ENCODE measurements around the gene MASP2.
"Not testable (repeated sequence)": the region's sequence is repeated elsewhere in the genome, so short reads cannot be mapped to it uniquely, and the experiment has no call there.

The MASP2 gene

DNA sequence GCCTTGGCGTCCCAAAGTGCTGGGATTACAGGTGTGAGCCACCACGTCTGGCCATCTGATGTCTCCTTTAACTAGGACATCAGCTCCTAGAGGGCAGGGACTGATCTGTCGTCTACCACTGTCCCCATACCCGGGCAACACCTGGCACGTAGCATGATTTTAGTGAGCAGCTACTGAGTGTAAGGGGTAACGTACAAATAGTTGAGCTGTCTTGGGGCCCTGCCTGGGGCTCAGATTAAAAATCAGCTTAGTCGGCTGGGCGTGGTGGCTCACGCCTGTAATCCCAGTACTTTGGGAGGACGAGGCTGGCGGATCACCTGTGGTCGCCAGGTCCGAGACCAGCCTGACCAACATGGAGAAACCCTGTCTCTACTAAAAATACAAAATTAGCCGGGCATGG lies 11.0 kb upstream of the MASP2 start:
- no peak for DNase-seq

DNA sequence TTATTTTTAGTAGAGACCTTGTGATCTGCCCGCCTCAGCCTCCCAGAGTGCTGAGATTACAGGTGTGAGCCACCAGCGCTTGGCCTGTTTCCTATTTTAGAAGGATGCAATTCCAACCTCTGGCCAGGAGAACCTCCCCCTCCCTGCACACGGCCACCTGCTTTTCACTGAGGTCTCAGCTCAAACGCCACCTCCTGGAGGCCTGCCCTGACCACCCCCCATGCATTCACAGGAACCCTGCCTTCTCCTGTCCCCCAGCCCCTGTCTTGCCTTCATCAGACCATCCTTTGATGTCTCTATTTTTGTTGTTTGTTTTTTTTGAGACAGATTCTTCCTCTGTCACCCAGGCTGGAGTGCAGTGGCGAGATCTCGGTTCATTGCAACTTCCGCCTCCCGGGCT lies 10.4 kb upstream of the MASP2 start:
- no peak for DNase-seq

DNA sequence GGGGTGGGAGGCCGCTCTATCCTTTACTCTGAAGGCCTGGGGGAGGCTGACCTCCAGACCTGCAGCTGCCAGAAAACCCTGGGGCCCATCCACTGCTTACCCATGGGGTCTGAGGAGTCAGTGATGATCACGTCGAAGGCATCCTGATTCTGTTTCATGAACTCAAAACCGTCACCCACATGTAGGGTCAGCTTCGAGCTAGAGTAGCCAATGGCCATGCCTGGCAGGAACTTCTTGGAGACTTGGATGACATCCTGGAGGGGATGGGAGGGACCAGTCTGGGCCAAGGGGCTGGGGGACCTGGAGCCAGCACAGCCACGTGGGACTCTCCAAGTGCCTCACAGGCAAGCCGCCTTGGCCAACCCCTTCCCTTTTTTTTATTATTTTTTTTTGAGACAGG lies 9.5 kb upstream of the MASP2 start:
- no peak for DNase-seq

DNA sequence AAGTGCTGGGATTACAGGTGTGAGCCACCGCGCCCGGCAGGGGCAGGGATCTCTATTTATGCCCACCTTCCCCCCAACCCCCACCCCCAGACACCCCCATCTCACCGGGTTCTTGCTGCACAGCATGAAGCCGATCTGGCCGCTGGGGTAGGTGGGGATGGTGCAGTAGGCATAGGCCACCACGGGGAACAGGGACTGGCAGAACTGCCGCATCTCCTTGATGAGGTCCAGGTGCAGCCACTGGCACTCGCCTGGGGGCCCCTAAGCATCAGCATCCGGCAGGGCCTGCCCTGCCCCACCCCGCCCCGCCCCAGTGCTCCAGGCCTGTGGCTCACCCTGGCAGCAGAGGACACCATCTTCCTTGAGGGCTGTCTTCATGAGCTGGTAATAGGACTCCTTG lies 8.6 kb upstream of the MASP2 start:
- no peak for DNase-seq

DNA sequence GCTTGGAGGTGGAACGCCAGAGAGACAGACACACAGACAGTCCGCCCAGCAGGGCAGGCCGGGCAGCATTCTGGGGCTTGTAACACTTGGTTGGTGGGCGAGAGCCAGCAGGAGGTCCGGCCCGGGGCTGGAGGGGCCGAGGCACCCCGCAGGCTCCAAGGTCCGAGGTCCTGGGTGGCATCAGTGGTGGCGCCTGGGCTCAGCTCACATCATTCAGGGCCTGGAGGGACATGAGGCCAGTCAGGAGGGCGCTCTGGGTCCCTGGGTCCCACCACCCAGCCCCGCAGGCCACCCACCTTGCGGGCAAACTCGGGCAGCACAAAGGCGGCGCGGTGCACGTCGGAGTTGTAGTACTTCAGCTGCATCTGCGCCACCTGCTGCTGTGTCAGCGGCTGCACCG lies 7.6 kb upstream of the MASP2 start:
- no peak for DNase-seq

DNA sequence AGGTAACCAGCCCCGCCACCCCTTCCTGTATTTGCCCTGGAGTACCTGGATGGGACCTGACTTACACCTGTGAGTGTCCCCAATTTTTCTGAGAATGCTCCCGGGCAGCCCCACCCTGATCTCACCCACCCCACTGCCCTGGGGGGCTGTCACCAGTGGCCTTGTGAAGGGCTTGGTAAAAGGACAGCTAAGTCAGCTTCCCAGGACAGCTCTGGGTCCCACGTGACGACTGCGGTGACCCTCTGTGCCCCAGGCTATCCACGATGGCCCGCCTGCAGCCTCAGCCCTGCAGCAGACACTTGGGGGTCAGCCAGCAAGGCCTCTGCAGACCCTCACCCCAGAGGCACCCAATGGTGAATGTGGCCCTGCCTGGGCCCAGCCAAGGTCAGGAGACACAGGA lies 7.1 kb upstream of the MASP2 start:
- DNase-seq = no peak

DNA sequence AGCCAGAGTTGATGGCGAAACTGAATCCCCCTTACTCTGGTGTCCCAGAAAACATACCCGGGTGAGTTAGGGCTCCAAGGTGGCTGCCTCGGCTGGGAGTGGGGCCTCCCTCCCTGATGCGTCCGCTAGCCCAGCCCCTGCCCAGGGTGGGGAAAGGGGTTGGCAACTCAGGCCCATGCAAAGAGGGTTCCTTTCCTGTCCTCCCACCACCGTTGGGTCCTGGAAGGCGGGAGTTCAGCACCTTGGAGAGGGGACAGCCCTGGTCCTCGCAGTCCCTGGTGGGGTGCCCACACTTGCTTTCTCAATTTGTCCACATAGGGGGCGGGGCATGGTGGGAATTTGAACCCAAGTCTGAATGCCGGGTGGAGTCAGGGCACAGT lies 6.7 kb upstream of the MASP2 start:
- DNase-seq = no peak

DNA sequence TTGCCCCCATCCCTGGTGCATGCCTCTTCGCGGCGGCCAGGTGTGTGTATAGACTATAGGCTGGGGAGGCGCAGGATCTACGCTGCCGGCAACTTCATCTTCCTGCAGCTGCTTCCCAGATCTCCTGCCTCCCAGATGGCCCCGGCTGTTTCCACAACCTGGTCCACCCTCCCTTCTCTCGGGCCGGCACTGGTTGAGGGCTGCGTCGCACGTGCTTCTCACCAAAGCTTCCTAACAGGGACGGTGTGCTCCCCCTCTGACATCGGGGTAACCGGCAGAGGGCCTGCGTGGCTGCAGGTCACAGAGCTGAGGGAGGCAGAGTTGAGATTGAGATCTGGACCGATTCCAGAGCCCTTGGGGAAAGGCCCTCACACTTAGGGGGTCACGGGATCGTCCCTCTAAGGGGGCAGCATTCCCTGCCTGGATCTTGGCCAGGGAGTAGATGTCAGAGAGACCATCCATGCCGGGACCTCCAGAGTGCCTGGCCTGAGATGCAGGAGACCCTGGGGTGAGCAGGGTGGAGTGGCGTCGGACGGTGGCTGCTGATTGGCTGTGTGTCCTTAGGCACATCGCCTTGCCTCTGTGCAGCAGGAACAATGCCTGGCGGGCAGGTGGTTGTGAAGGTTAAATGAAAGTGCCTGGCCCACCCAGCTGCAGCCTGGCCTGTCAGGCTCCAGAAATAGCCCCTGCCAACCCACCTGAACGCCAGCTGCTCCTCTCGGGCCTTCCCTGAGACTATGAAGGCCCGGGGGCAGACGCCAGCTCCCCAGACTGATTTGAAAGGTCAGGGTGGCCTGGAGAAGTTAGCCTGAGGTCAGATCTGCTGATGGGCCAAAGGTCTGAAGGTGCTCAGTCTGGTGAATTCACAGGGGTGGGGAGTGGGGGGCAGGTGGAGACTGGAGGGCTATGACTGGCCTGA lies 6.1 kb upstream of the MASP2 start:
- peak; percentile 65 for DNase-seq

DNA sequence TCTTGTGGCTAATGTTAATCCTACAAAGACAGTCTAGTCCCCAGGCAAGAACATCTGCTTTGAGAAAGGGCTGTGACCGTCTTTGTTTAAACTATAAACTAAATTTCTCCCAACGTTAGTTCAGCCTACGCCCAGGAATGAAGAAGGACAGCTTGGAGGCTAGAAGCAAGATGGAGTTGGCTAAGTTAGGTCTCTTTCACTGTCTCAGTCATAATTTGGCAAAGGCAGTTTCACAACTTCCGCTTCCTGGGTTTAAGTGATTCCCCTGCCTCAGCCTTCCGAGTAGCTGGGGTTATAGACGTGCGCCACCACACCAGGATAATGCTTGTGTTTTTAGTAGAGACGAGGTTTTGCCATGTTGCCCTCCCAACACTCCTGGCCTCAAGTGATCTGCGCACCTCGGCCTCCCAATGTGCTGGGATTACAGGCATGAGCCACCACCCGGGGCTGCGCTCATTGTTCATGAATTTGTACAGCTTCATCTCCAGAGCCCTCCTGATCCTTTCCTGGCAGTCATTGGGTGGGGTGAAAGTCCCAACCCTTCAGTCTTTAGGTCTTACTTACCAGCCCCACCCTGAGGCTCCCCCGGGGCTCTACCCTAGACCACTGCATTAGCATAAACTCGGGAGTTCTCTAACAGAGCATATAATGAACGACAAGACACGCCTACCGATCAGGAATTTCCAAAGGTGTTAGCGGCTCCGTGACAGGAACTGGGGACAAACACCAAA lies 4.9 kb upstream of the MASP2 start:
- DNase-seq = no peak

DNA sequence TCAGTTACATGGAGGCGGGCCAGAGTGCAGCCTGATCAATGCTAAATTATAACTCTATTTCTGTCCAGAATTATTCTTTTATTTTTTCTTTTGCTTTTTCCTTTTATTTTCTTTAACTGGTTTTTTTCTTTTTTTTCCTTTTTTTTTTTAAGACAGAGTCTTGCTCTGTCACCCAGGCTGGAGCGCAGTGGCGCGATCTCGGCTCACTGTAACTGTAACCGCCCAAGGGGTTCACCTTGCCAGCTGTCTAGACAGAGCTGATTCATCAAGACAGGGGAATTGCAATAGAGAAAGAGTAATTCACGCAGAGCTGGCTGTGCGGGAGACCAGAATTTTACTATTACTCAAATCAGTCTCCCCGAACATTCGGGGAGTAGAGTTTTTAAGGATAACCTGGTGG lies 4.1 kb upstream of the MASP2 start:
- not testable (repeated sequence) for DNase-seq

DNA sequence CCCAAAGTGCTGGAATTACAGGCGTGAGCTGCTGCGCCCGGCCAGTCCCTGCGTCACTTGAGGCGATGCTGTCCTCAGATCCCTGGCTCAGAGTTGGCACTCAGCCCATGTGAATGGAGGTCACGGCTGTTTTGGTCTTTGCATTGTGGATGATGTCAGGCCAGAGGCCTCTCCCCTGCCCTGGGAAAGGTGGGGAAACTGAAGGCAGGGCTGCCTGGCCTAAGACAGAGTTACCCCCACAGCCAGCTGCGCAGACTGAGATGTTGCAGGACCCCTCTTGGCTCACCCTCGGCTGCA lies 821 bp downstream of the MASP2 start:
- DNase-seq = no peak

DNA sequence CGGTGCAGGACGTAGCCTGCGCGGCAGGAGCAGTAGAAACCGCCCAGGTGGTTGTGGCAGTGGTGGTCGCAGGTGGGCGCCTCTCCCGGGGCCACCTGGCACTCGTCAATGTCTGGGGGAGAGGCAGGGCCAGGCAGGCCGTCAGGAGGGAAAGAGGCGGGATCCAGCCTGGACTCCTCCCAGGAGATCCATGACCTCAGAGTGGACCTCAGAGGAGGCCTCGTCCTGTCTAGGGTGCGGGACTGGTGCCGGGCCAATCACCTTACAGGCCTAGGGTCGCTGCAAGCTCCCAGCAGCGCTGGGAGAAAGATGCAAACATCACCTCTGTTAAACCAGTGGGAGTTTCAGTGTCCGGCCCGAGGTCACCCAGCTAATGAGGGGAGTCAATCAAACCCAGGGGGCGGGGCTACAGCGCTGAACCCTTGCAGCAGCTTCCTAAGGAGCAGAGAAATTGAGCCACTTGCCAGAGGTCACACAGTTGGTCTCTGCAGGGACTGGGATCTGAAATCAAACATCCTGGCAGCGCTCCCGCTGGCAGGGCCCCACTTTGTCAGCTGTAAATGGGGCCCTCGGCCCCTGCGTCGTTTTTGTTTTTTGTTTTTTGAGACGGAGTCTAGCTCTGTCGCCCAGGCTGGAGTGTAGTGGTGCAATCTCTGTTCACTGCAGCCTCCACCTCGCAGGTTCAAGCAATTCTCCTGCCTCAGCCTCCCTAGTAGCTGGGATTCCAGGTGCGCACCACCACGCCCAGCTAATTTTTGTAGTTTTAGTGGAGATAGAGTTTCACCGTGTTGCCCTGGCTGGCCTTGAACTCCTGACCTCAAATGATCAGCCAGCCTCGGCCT lies 1.4 kb downstream of the MASP2 start:
- DNase-seq = no peak

DNA sequence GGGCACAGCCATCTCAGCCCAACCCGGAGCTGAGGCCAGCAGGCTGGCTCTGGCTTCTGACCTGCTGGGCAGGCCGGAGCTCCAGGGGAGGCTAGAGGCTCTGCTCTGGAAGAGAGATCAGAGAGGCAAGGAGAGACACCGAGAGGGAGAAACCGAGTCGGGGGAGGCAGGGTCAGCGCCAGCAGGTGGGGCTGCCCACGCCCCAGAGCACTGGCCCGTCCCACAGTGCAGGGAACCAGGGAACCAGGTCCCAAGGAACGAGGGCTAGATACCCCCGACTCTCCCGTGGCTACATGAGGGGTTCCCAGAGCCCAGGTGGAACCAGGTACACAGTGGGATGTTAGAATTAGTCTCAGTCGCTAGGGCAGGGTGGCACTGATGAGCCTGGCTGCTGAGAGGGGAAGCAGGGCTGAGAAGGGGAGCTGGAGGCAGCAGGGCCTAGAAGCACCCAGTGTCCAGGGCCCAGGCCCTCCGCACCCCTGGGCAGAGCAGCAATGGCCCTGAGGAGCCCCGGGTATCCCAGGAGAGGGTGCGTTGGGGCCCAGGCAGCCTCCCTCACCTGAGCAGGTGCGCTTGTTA lies 2.1 kb downstream of the MASP2 start:
- no peak for DNase-seq

DNA sequence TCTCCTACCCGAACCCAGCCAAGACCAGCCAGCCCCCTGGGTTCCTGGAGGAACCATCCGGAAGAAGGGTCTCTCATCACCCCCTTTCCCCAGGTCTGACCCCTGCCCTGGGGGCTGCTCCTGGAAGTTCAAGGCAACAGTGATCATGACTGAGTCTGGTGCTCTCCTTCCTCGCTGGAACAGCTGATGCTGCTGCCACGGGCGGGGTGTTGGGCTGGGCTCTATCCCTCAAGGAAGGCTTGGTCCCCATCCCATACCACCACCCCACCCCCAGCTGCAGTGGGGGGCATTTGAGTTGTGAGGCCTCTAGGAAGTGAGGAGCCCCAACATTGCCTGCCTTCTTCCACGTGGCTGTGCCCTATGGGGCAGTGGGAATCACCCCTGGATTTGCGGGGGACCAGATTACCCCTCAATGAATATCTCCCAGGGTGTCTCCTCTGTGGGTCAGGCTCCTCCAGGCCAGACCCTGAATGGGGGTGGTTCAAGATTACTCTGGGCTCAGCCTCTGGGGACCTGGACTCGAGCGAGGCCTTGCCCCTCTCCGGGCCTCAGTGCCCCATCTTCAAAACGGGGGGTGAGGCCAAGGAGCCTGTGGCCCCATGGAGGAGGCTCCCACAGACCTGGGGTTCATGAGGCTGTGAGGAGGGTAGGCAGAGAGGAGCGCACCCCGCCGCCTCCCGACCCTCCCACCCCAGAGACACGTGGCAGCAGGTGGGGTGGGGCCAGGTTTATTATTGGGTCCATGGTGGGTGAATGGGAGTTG lies 2.8 kb downstream of the MASP2 start:
- no peak for DNase-seq

DNA sequence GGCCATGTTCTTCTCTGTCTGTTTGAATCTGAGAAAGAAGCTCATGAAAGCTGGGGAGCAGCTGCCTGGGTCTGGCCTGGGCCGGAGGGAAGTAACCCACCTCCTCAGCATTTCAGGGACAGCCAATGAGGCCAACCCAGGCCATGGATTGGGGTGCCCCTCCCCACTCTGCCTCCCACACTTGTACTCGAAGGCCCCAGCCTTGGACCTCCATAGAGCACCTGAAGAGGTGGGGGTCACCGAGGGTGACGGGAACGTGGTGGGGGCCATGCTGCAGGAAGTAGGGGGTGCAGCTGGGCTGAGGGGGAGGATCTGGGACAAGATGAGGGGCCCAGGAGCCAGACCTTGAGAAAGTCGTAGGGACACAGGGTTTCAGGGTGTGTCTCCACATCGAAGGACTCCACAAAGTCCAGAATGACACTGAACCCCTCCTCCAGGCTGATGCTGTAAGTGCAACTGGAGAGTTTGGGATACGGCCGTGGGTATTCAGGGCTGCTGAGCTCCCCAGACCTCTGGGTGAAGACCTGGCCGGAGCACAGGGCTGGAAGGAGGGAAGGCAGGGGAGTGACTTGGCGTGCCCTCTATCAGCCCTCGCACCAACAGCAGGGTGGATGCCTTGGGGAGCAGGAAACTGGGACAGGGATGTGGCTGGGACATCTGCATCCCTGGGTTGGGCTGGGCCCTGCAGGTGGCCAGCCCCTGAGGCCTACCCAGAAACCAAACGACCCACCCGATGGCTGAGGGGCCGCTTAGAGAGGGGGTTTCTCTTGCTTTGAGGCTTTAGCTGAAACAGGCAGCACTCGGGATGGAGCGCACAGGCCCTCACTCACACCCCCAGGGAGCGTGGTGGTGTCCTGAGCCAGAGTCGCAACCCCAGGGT lies 3.8 kb downstream of the MASP2 start:
- DNase-seq = no peak

DNA sequence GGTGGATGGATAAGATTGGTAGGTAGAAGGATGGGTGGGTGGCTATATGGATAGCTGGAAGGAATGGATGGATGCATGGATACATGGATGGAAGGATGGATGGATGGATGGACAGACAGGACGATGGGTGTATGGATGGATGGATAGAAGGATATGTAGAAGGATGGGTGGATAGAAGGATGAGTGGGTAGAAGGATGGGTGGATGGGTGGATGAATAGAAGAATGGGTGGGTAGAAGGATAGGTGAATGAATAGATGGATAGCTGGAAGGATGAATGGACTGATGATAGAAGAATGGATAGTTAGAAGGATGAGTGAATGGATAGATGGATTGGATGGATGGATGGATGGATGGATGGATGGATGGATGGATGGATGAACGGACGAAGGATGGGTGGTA lies 5.0 kb downstream of the MASP2 start:
- no peak for DNase-seq

DNA sequence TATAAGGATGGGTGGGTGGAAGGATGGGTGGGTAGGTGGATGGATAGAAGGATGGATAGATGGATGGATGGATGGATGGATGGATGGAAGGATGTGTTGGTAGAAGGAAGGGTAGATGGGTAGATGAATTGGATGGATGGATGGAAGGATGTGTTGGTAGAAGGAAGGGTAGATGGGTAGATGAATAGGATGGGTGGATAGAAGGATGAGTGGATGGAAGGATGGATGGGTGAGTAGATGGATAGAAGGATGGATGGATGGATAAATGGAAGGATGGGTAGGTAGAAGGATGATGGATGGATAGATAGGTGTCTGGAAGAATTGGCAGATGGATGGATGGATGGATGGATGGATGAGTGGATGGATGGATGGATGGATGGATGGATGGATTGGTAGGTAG lies 6.0 kb downstream of the MASP2 start:
- DNase-seq = no peak

DNA sequence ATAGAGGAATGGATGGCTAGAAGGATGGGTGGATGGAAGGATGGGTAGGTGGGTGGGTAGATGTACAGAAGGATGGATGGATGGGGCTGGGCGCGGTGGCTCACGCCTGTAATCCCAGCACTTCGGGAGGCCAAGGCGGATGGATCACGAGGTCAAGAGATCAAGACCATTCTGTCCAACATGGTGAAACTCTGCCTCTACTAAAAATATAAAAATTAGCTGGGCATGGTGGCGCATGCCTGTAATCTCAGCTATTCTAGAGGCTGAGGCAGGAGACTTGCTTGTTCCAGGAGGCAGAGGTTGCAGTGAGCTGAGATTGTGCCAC lies 7.0 kb downstream of the MASP2 start:
- DNase-seq = not testable (repeated sequence)

DNA sequence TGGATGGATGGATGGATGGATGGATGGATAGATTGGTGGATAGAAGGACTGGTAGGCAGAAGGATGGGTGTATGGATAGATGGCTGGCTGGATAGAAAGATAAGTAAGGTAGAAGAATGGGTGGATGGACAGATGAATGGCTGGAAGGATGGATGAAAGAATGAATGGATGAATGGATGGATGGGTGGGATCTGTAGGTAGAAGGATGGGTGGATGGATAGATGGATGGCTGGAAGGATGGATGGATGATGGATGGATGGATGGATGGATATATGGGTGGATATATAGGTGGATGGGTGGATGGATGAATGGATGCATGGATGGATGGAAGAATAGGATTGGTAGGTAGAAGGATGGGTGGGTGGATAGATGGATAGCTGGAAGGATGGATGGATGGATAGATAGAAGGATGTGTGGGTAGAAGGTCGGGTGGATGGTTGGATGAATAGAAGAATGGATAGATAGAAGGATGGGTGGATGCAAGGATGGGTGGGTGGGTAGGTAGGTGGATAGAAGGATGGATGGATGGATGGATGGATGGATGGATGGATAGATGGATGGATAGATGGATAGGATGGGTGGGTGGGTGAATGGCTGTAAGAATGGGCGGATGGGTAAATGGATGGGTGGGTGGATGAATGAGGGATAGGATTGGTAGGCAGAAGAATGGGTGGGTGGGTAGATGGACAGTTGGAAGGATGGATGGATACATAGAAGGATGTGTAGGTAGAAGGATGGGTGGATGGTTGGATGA lies 7.5 kb downstream of the MASP2 start:
- DNase-seq = no peak

DNA sequence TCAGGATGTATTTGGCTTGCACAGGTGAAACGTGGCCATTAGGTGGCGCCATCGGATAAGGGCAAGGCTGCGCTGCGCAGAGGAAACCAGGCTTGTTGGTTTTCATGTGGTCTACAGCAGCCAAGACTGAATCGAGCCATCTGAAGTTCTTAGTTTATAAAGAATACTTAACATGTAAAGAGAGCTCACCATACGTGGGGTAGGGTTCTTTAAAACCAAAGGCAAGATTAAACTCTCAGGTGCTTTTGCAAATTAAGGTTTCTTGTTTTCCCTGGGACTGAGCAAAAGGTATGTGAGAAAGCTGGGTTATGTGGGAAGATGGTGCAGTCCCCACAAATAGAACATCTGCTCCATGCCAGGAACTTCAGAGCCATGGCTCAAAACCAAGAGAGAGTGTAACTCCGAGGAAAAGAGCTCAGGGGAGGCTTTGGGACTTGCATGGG lies 9.3 kb downstream of the MASP2 start:
- peak; percentile 93 for DNase-seq

Measured in NCI-H1092 treated with DMSO at 0.1 percent for 48 hours (cell line).